ENCODE data around the gene BSG. TPM values are rescaled to one million over a fixed set of nuclear protein-coding genes. Genes with fewer than 3 reads are reported as not detected.

Gene BSG
- total RNA-seq, 1 experiment from 2014 or later, result 758 TPM

DNA sequence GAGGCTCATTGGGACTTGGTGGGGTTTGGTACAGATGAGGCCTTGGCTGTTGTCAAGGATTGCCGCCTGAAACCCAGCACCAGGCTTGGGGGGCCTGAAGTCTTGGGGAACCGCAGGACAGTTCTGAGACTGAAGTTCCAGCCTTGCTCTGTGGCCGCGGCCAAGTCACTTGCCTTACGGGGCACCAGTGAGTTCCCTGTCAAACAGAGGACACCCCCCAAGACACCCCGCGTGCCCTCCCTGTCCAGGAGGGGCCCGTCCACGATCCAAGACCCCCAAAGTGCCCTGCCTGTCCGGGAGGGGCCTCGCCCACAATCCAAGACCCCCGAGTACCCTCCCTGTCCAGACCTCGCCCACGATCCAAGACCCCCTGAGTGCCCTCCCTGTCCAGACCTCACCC lies 38.3 kb upstream of the BSG start:
- no peak for DNase-seq (ENCODE audit: low spot score)
- H3K4me3 Mint-ChIP-seq, result peak overlapping the region; percentile 79
- no peak for TF ChIP-seq KAT7 (CRISPR knock-in tag; IDR thresholded peaks at IDR 0.05; ENCODE audit: borderline replicate concordance)
- TF ChIP-seq, protein P1, sequence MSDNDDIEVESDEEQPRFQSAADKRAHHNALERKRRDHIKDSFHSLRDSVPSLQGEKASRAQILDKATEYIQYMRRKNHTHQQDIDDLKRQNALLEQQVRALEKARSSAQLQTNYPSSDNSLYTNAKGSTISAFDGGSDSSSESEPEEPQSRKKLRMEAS (CRISPR knock-in tag; IDR thresholded peaks at IDR 0.05), result no peak
- TF ChIP-seq ZNF138 (CRISPR knock-in tag; conservative IDR thresholded peaks at IDR 0.05), result no peak
- no peak for TF ChIP-seq FOXK1 (CRISPR knock-in tag; IDR thresholded peaks at IDR 0.05)
- TF ChIP-seq, protein P2, sequence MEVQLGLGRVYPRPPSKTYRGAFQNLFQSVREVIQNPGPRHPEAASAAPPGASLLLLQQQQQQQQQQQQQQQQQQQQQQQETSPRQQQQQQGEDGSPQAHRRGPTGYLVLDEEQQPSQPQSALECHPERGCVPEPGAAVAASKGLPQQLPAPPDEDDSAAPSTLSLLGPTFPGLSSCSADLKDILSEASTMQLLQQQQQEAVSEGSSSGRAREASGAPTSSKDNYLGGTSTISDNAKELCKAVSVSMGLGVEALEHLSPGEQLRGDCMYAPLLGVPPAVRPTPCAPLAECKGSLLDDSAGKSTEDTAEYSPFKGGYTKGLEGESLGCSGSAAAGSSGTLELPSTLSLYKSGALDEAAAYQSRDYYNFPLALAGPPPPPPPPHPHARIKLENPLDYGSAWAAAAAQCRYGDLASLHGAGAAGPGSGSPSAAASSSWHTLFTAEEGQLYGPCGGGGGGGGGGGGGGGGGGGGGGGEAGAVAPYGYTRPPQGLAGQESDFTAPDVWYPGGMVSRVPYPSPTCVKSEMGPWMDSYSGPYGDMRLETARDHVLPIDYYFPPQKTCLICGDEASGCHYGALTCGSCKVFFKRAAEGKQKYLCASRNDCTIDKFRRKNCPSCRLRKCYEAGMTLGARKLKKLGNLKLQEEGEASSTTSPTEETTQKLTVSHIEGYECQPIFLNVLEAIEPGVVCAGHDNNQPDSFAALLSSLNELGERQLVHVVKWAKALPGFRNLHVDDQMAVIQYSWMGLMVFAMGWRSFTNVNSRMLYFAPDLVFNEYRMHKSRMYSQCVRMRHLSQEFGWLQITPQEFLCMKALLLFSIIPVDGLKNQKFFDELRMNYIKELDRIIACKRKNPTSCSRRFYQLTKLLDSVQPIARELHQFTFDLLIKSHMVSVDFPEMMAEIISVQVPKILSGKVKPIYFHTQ (CRISPR knock-in tag; IDR thresholded peaks at IDR 0.05), result no peak
- TF ChIP-seq, protein P3, sequence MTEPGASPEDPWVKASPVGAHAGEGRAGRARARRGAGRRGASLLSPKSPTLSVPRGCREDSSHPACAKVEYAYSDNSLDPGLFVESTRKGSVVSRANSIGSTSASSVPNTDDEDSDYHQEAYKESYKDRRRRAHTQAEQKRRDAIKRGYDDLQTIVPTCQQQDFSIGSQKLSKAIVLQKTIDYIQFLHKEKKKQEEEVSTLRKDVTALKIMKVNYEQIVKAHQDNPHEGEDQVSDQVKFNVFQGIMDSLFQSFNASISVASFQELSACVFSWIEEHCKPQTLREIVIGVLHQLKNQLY (CRISPR knock-in tag; IDR thresholded peaks at IDR 0.05), result no peak
- no peak for TF ChIP-seq SMAD4 (CRISPR knock-in tag; IDR thresholded peaks at IDR 0.05)
- TF ChIP-seq ZNF317 (CRISPR knock-in tag; IDR thresholded peaks at IDR 0.05; ENCODE audit: borderline replicate concordance, low read depth), result no peak
- TF ChIP-seq, protein P4, sequence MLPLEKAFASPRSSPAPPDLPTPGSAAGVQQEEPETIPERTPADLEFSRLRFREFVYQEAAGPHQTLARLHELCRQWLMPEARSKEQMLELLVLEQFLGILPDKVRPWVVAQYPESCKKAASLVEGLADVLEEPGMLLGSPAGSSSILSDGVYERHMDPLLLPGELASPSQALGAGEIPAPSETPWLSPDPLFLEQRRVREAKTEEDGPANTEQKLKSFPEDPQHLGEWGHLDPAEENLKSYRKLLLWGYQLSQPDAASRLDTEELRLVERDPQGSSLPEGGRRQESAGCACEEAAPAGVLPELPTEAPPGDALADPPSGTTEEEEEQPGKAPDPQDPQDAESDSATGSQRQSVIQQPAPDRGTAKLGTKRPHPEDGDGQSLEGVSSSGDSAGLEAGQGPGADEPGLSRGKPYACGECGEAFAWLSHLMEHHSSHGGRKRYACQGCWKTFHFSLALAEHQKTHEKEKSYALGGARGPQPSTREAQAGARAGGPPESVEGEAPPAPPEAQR (CRISPR knock-in tag; IDR thresholded peaks at IDR 0.05), result no peak
- TF ChIP-seq OVOL2 (CRISPR knock-in tag; IDR thresholded peaks at IDR 0.05; ENCODE audit: borderline replicate concordance), result no peak
- no peak for TF ChIP-seq GABPB1 (CRISPR knock-in tag; IDR thresholded peaks at IDR 0.05)

DNA sequence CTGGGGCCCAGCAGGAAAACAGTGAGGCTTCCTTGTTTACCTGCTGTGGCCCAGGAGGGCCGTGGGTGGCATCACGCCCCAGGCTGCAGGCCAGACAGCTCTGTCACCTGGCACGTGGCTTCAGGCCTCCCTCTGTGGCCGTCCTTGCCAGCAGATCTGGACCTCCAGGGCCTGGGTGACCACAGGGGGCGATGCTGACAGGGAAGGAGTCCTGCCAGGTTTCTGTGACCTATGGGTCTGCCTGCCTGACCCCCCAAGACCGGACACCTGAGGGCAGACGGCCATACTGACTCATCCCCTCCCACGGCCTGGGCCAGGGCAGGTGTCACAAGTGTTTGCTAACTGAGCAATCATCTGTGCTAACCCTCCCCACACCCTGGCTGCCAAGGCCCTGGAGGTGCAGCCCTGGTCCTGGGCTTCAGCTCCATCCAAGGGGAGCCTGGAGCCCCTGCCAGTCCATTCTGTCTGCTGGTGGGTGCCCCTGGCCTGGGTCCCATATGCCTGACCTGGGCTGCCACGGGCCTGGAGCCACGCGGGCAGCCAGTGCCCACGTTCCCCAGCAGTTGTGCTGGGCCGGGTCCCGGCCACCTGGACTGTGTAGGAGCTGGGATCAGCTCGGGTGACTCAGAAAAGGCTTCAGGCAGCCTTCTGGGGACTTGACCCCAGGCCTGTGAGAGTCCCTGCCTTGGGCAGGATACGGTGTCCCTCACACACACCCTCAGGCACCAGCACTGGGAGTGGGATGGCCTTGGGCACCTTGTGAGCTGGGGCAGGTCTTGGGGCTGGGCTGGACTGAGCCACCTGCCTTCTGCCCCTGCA lies 37.2 kb upstream of the BSG start:
- H3K9me3 Mint-ChIP-seq, result no peaks in the 10 kb centered on the region
- peaks cover 8% of the 10 kb centered on the region for H3K4me1 Mint-ChIP-seq
- ChIA-PET CTCF (no interaction called here), POLR2A (no interaction called here)
- H3K4me3 Mint-ChIP-seq, result no peak overlapping the region
- H3K27ac Mint-ChIP-seq, result peak overlapping the region; percentile 74; the same call in 1 of the 2 replicates
- DNase-seq (ENCODE audit: low spot score) (no peak), ATAC-seq (no peak)
- peaks cover 11% of the 10 kb centered on the region for H3K36me3 Mint-ChIP-seq
- no peaks in the 10 kb centered on the region for H3K27me3 Mint-ChIP-seq (ENCODE audit: low read depth)
- no peak for TF ChIP-seq SOX15 (CRISPR knock-in tag; IDR thresholded peaks at IDR 0.05)
- TF ChIP-seq, protein P5, sequence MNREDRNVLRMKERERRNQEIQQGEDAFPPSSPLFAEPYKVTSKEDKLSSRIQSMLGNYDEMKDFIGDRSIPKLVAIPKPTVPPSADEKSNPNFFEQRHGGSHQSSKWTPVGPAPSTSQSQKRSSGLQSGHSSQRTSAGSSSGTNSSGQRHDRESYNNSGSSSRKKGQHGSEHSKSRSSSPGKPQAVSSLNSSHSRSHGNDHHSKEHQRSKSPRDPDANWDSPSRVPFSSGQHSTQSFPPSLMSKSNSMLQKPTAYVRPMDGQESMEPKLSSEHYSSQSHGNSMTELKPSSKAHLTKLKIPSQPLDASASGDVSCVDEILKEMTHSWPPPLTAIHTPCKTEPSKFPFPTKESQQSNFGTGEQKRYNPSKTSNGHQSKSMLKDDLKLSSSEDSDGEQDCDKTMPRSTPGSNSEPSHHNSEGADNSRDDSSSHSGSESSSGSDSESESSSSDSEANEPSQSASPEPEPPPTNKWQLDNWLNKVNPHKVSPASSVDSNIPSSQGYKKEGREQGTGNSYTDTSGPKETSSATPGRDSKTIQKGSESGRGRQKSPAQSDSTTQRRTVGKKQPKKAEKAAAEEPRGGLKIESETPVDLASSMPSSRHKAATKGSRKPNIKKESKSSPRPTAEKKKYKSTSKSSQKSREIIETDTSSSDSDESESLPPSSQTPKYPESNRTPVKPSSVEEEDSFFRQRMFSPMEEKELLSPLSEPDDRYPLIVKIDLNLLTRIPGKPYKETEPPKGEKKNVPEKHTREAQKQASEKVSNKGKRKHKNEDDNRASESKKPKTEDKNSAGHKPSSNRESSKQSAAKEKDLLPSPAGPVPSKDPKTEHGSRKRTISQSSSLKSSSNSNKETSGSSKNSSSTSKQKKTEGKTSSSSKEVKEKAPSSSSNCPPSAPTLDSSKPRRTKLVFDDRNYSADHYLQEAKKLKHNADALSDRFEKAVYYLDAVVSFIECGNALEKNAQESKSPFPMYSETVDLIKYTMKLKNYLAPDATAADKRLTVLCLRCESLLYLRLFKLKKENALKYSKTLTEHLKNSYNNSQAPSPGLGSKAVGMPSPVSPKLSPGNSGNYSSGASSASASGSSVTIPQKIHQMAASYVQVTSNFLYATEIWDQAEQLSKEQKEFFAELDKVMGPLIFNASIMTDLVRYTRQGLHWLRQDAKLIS (CRISPR knock-in tag; IDR thresholded peaks at IDR 0.05; ENCODE audit: borderline replicate concordance), result no peak
- TF ChIP-seq NR1H2 (CRISPR knock-in tag; IDR thresholded peaks at IDR 0.05), result no peak
- no peak for TF ChIP-seq FOXJ3 (CRISPR knock-in tag; IDR thresholded peaks at IDR 0.05; ENCODE audit: borderline replicate concordance)
- TF ChIP-seq RORB (CRISPR knock-in tag; IDR thresholded peaks at IDR 0.05), result no peak
- no peak for TF ChIP-seq JUN (CRISPR knock-in tag; IDR thresholded peaks at IDR 0.05)
- TF ChIP-seq, protein P4 (CRISPR knock-in tag; IDR thresholded peaks at IDR 0.05), result no peak
- TF ChIP-seq ETV6 (CRISPR knock-in tag; IDR thresholded peaks at IDR 0.05), result no peak
- TF ChIP-seq, protein P6, sequence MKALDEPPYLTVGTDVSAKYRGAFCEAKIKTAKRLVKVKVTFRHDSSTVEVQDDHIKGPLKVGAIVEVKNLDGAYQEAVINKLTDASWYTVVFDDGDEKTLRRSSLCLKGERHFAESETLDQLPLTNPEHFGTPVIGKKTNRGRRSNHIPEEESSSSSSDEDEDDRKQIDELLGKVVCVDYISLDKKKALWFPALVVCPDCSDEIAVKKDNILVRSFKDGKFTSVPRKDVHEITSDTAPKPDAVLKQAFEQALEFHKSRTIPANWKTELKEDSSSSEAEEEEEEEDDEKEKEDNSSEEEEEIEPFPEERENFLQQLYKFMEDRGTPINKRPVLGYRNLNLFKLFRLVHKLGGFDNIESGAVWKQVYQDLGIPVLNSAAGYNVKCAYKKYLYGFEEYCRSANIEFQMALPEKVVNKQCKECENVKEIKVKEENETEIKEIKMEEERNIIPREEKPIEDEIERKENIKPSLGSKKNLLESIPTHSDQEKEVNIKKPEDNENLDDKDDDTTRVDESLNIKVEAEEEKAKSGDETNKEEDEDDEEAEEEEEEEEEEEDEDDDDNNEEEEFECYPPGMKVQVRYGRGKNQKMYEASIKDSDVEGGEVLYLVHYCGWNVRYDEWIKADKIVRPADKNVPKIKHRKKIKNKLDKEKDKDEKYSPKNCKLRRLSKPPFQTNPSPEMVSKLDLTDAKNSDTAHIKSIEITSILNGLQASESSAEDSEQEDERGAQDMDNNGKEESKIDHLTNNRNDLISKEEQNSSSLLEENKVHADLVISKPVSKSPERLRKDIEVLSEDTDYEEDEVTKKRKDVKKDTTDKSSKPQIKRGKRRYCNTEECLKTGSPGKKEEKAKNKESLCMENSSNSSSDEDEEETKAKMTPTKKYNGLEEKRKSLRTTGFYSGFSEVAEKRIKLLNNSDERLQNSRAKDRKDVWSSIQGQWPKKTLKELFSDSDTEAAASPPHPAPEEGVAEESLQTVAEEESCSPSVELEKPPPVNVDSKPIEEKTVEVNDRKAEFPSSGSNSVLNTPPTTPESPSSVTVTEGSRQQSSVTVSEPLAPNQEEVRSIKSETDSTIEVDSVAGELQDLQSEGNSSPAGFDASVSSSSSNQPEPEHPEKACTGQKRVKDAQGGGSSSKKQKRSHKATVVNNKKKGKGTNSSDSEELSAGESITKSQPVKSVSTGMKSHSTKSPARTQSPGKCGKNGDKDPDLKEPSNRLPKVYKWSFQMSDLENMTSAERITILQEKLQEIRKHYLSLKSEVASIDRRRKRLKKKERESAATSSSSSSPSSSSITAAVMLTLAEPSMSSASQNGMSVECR (CRISPR knock-in tag; IDR thresholded peaks at IDR 0.05; ENCODE audit: borderline replicate concordance), result no peak

More for the DNA sequence above, 38.3 kb upstream of the BSG start:
- no peaks in the 10 kb centered on the region for H3K27me3 Mint-ChIP-seq (ENCODE audit: low read depth)
- no peak for ATAC-seq
- H3K4me1 Mint-ChIP-seq, result peaks cover 8% of the 10 kb centered on the region
- no peak overlapping the region for H3K27ac Mint-ChIP-seq
- H3K9me3 Mint-ChIP-seq, result no peaks in the 10 kb centered on the region
- CTCF ChIA-PET, result interaction anchor here (6.5 kb wide), 1 partner anchor 24 kb away, joined by 82 read pairs; no protein-coding TSS in a partner anchor
- POLR2A ChIA-PET, result no interaction called here
- peaks cover 11% of the 10 kb centered on the region for H3K36me3 Mint-ChIP-seq

All from WTC11 (cell line).